GM12873 (cell line): ENCODE measurements around the gene QPCTL.

Experiments
- TF ChIP-seq, protein P1 (sequence below): IDR thresholded peaks from 2 replicates; pipeline ENCODE4 v1.5.1; 2012; ENCODE audit warnings: low read depth, mild to moderate bottlenecking, moderate library complexity, low read length, control low read depth; ENCODE audit not compliant: insufficient read depth; ENCODE audit errors: missing control alignments

Gene QPCTL

GRCh38 chr19:45692187-45693105, at the start of gene QPCTL:
TSS of gene QPCTL (plus strand) at chr19:45692666. CDS start at chr19:45692704, 38 bp downstream.
- TF ChIP-seq, protein P1, sequence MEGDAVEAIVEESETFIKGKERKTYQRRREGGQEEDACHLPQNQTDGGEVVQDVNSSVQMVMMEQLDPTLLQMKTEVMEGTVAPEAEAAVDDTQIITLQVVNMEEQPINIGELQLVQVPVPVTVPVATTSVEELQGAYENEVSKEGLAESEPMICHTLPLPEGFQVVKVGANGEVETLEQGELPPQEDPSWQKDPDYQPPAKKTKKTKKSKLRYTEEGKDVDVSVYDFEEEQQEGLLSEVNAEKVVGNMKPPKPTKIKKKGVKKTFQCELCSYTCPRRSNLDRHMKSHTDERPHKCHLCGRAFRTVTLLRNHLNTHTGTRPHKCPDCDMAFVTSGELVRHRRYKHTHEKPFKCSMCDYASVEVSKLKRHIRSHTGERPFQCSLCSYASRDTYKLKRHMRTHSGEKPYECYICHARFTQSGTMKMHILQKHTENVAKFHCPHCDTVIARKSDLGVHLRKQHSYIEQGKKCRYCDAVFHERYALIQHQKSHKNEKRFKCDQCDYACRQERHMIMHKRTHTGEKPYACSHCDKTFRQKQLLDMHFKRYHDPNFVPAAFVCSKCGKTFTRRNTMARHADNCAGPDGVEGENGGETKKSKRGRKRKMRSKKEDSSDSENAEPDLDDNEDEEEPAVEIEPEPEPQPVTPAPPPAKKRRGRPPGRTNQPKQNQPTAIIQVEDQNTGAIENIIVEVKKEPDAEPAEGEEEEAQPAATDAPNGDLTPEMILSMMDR: no peak

DNA sequence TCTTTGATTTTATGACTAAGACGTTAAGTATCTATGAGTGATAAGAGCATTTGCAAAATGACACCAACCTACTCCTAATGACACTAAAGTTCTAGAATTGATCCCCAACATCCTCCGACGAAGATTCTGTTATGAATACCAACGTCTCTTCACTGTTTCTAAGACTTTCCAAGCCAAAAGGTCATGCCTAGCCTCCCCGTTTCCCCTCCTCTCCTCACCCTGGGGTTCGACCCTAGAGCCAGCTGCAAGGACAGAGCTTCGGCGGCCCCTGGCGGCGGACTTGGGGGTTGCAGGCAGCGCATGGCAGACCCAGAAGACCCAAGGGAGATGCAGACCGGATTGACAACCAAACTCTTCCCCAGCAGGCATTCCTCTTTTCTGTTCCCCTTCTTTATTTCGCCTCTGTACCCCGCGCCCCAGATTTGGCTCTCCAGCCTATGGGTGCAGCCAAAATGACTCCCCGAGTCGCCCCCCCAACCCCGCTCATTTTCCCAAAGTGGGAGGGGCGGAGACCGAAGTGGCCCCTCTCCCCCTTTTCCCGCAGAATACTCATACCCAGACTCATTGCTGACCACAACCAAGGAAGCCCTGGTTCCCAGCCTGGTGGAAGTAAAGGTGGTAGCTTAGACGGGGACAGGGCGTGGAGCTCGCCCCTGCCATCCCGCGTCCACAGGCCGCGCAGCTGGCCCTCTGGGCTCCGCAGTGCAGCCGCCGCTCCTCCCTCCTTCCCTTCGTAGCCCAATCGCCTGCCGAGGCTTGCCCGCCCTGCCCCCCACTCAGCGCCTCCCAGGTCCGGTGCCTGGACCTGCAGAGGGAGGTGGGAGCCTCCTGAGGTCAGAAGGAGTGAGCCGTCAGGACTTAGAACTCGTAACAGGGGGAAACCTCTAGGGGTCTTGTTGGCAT, 49.2 kb upstream of the QPCTL start:
- TF ChIP-seq, protein P1: peak; percentile 99

DNA sequence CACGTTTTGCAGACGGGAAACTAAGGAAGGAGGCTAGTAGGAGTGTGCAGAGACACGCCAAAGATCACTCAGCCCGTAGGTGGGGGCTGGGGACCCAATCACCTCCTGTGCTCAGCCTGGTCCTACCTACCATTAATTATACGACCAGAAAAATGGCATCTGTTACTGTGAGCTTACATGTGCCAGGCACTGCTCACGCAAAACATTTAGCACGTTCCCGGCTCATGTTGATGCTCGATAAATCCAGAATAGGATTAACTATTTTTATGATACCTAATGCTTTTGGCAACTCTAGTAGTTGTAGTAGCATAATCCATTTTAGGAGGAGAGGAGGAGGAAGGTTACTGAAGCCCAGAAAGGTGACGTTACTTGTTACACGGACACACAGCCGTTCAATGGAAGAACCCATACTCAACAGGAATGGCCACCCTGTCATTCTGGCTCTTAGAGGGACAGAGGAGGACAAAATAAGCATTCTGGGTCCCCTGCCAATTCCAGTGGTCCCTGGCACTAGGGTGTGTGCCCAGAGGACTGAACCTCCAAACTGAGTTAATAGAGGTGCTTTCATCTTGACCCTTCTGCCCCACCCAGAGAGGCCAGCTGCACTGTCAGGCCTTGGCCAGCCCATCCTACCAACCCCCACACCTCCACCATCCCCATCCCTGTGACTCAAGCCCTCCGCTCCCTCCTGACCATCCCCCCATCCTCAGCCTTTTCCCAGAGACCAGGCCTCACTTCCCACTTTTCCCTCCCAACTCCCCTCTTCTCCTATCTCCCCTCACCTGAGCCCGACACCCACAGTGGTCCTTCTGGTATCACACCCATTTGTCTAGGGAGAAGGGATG, 48.3 kb upstream of the QPCTL start:
- TF ChIP-seq, protein P1: no peak

- TF ChIP-seq, protein P1: no peak
Measured at GRCh38 chr19:45645068-45645630, 47.3 kb upstream of the QPCTL start.

DNA sequence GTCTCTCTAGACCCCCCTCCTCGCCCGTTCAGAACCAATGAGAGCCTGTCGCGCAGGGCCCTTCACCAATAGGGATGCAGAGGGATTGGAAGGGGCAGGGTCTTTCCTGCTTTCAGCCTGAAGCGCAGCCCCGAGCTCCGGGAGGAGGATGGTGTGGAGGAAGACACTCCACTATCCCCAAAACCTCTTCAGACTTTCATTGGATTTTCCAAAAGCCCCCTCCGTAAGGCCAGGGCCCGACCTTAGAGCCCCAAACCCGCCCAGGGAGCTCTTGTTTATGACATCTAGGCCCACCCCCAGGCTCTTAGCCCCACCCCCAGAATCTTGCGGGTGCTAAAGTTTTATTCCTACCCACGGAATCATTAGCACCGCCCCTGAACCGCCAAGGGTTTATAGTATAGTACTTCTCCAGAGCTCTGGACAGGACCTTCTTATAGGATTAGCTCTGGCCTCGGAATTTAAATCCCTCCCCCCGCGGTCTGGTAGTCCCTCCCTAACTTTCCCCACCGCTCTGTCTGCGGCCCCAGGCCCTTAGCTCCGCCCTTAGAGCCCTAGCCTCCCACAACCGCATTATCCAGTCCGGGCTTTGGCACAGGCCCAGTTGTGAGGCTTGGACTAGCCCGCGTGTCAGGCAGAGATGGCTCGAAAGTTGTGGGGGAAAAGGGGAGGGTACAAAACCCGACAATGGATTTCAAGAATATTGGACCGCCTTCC, 46.7 kb upstream of the QPCTL start:
- TF ChIP-seq, protein P1: no peak

DNA sequence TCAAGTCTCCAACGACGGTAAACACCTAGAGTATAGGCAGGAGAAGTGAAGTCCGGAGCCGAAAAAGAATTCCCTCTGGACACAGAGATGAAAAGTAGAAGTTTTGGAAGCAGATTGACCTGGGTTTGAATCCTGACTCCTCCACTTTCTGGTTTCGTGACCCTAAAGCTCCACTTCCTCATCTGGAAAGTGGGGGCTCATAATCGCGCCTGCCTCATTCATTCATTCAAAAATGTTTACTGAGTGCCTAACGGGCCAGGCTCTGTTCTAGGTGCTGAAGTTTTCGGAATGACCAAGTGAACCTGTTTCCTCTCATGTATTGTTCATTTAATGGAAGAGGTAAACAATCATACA, 46.1 kb upstream of the QPCTL start:
- TF ChIP-seq, protein P1: no peak
